Measurements from ENCODE around the gene AAK1. TPM values are rescaled to one million over a fixed set of nuclear protein-coding genes. Genes with fewer than 3 reads are reported as not detected.

AAK1 gene
- total and polyA plus RNA-seq, 2 donors (not counting 3 experiments of a cell fraction or from before 2014, with no cell fraction given), result 31.0 to 127 TPM

DNA sequence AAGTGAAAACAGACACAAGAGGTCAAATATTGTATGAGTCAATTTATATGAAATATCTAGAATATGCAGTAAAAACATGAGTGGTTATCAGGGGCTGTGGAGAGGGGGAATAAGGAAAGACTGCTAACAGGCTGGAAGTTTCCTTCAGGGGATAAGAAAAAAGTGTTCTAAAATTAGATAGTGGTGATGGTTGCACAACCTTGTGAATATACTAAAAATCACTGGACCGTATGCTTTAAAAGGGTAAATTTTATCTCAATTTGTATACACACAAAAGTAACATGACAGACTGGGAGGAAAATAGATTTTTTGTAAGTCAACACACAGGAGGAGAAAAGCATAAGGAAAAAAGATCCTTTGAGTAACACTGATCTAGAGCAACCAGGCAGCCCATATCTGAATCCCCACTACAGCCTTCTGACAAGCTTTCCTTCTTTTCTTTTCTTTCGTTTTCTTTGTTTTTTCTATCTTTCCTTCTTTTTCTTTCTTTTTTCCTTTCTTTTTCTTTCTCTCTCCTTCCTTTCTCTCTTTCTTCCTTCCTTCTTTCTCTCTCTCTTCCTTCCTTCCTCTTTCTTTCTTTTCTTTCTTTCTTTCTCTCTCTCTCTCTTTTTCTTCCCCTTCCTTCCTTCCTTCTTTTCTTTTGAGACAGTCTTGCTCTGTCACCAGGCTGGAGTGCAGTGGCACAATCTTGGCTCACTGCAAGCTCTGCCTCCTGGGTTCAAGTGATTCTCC lies 95.4 kb downstream of the AAK1 start:
- Histone ChIP-seq H3K36me3 (ENCODE audit: control insufficient read depth in 2 of 2, extremely low read depth in 1 of 2, insufficient read depth in 2 of 2, low read length in 2 of 2) (peaks cover 4 to 5% of the 10 kb centered on the region in 2 experiments), H3K4me1 (ENCODE audit: control insufficient read depth, extremely low read depth, insufficient read depth, low read length) (peaks cover 29% of the 10 kb centered on the region), H3K4me3 (replicated peaks in 1 of 3; ENCODE audit: insufficient read depth in 1 of 3, low read depth in 1 of 3, low read length in 3 of 3) (no peak overlapping the region), H4K20me1 (replicated peaks; ENCODE audit: control insufficient read depth, extremely low read depth, insufficient read depth, low read length) (no peaks in the 10 kb centered on the region), H3K9me1 (replicated peaks; ENCODE audit: control insufficient read depth, extremely low read depth, insufficient read depth, low read length) (no peaks in the 10 kb centered on the region), H3K27ac (ENCODE audit: insufficient read depth, low read depth, low read length) (no peak overlapping the region), H3K4me2 (ENCODE audit: insufficient read depth, low read length) (no peak overlapping the region), H3K9me3 (replicated peaks; ENCODE audit: control insufficient read depth, insufficient read depth, low read length) (no peaks in the 10 kb centered on the region), H3K27me3 (ENCODE audit: control insufficient read depth in 2 of 2, insufficient read depth in 2 of 2, low read length in 2 of 2) (no peaks in the 10 kb centered on the region), H3K79me2 (ENCODE audit: control insufficient read depth, insufficient read depth, low read length) (peaks cover 47% of the 10 kb centered on the region), H2AFZ (ENCODE audit: low read depth, low read length) (no peak overlapping the region), H3K9ac (replicated peaks; ENCODE audit: extremely low read depth, insufficient read depth, low read length) (no peak overlapping the region)
- intact Hi-C loops (cut with micrococcal nuclease) (no loop called here), dilution Hi-C loops (cut with MboI; ENCODE audit: extremely low pct_ligation_motif_present, low sequenced_read_pairs) (no loop called here)
- ChIA-PET POLR2A (no interaction called here), CTCF (interaction anchor here (7.2 kb wide), 1 partner anchor 17 kb away, joined by 78 read pairs; no protein-coding TSS in a partner anchor)
- BruUV-seq (replicated peaks), result no TSS peak
- FAIRE-seq (no peak), DNase-seq (ENCODE audit: low read depth, low spot score) (no peak)
- TF ChIP-seq GATA2 (IDR thresholded peaks at IDR 0.05; ENCODE audit: insufficient read depth, insufficient read length, low read depth, low read length) (no peak), POLR2A (IDR thresholded peaks at IDR 0.05; ENCODE audit: low read depth, low read length) (no peak), FOS (IDR thresholded peaks at IDR 0.05; ENCODE audit: borderline replicate concordance, insufficient read depth, low read length) (no peak), MYC (IDR thresholded peaks at IDR 0.05; ENCODE audit: low read depth, low read length) (no peak), EZH2 (IDR thresholded peaks at IDR 0.05; ENCODE audit: borderline replicate concordance, low read depth, low read length, severe bottlenecking) (no peak), POLR2AphosphoS5 (IDR thresholded peaks at IDR 0.05; ENCODE audit: insufficient read depth, low read depth, low read length) (no peak), JUN (IDR thresholded peaks at IDR 0.05; ENCODE audit: borderline replicate concordance, insufficient read depth, insufficient read length, low read depth) (no peak), CTCF (IDR thresholded peaks at IDR 0.05; ENCODE audit: extremely low read depth in 1 of 2, insufficient read depth in 1 of 2, low read depth in 1 of 2, low read length in 2 of 2) (no peak), MAX (IDR thresholded peaks at IDR 0.05; ENCODE audit: insufficient read depth, insufficient read length) (no peak)

Measured in endothelial cell of umbilical vein (primary cell).